ENCODE results near the gene SCO2.

SCO2 gene

GRCh38 chr22:50548040-50548920, 22.9 kb upstream of the SCO2 start:
- Mint-ChIP-seq H3K4me3 (no peak overlapping the region), H3K27me3 (ENCODE audit: low read depth, poor library complexity) (peaks cover 18% of the 10 kb centered on the region), H3K36me3 (ENCODE audit: low read depth) (no peaks in the 10 kb centered on the region), H3K27ac (no peak overlapping the region), H3K4me1 (peaks cover 18% of the 10 kb centered on the region), H3K9me3 (no peaks in the 10 kb centered on the region)
- no peak for DNase-seq
- TF ChIP-seq CTCF (IDR thresholded peaks at IDR 0.05), result no peak

GRCh38 chr22:50547263-50547985, 22.0 kb upstream of the SCO2 start:
- no peak overlapping the region for H3K4me3 Mint-ChIP-seq
- H3K27me3 Mint-ChIP-seq (ENCODE audit: low read depth, poor library complexity), result peaks cover 13% of the 10 kb centered on the region
- H3K36me3 Mint-ChIP-seq (ENCODE audit: low read depth), result no peaks in the 10 kb centered on the region
- no peak for TF ChIP-seq CTCF (IDR thresholded peaks at IDR 0.05)
- no peaks in the 10 kb centered on the region for H3K9me3 Mint-ChIP-seq
- DNase-seq, result no peak
- H3K4me1 Mint-ChIP-seq, result peaks cover 18% of the 10 kb centered on the region
- H3K27ac Mint-ChIP-seq, result no peak overlapping the region

GRCh38 chr22:50546326-50547262, 21.2 kb upstream of the SCO2 start:
- Mint-ChIP-seq H3K27me3 (ENCODE audit: low read depth, poor library complexity) (peaks cover 10% of the 10 kb centered on the region), H3K9me3 (no peaks in the 10 kb centered on the region), H3K36me3 (ENCODE audit: low read depth) (no peaks in the 10 kb centered on the region), H3K4me1 (peaks cover 18% of the 10 kb centered on the region), H3K27ac (no peak overlapping the region), H3K4me3 (no peak overlapping the region)
- no peak for DNase-seq
- no peak for TF ChIP-seq CTCF (IDR thresholded peaks at IDR 0.05)

- Mint-ChIP-seq H3K9me3 (no peaks in the 10 kb centered on the region), H3K36me3 (ENCODE audit: low read depth) (no peaks in the 10 kb centered on the region), H3K4me1 (peaks cover 22% of the 10 kb centered on the region), H3K27me3 (ENCODE audit: low read depth, poor library complexity) (peaks cover 12% of the 10 kb centered on the region), H3K27ac (no peak within 1 kb of the TSS), H3K4me3 (no peak within 1 kb of the TSS)
- TF ChIP-seq CTCF (IDR thresholded peaks at IDR 0.05), result no peak
- DNase-seq, result no peak
Observed at GRCh38 chr22:50545522-50546325, 20.3 kb upstream of the SCO2 start, which contains the start of gene KLHDC7B. KLHDC7B (plus strand) TSS chr22:50545899; CDS start chr22:50546244, 345 bp downstream.

GRCh38 chr22:50544746-50545253, 19.4 kb upstream of the SCO2 start:
- Mint-ChIP-seq H3K27ac (no peak overlapping the region), H3K4me1 (peaks cover 17% of the 10 kb centered on the region), H3K4me3 (no peak overlapping the region), H3K27me3 (ENCODE audit: low read depth, poor library complexity) (peaks cover 12% of the 10 kb centered on the region), H3K9me3 (no peaks in the 10 kb centered on the region), H3K36me3 (ENCODE audit: low read depth) (no peaks in the 10 kb centered on the region)
- no peak for TF ChIP-seq CTCF (IDR thresholded peaks at IDR 0.05)
- DNase-seq, result no peak
